Heart right ventricle (tissue), 16 donors: ENCODE data around the gene IL1RAPL1. TPM values are rescaled to one million over a fixed set of nuclear protein-coding genes. Genes with fewer than 3 reads are reported as not detected.

ENCODE experiments used
- ATAC-seq, 8 donors: fragments of 200-7000 bp; cut with Tn5 transposase; one replicate each; pipeline ENCODE4 v1.9.1; 2020; ENCODE audit warnings: mild to moderate bottlenecking in 8 of 8, moderate library complexity in 8 of 8, moderate number of reproducible peaks in 1 of 8
- DNase-seq, 2 donors: peaks; one replicate each; pipeline ENCODE4 v3.0.0-alpha.2; 2020
- H3K27ac ChIP-seq, 10 donors: fragments of 200-600 bp; sonication (generic) in 2 of 10; one replicate each; pipeline versions ENCODE4 v1.5.0 to v1.8.0; 2020 to 2022; ENCODE audit warnings: mild to moderate bottlenecking in 3 of 10
- H3K27me3 ChIP-seq, 7 donors: fragments of 200-600 bp; one replicate each; pipeline ENCODE4 v1.8.0; 2021 to 2022; ENCODE audit warnings: mild to moderate bottlenecking in 2 of 7
- H3K36me3 ChIP-seq, 9 donors: fragments of 200-600 bp; sonication (generic) in 1 of 9; one replicate each; pipeline versions ENCODE4 v1.5.0 to v1.8.0; 2020 to 2022; ENCODE audit warnings: mild to moderate bottlenecking in 2 of 9
- H3K4me1 ChIP-seq, 9 donors: fragments of 200-600 bp; sonication (generic) in 1 of 9; one replicate each; pipeline versions ENCODE4 v1.5.0 to v1.8.0; 2020 to 2022; ENCODE audit warnings: mild to moderate bottlenecking in 4 of 9
- H3K4me3 ChIP-seq, 10 donors: fragments of 200-600 bp; sonication (generic) in 2 of 10; one replicate each; pipeline versions ENCODE4 v1.5.0 to v1.8.0; 2020 to 2022; ENCODE audit warnings: mild to moderate bottlenecking in 7 of 10, moderate library complexity in 2 of 10
- H3K9me3 ChIP-seq, 11 donors: fragments of 200-600 bp in 10 of 11; sonication (generic) in 2 of 11; one replicate each; pipeline versions ENCODE4 v1.5.0 to v1.8.0; 2013 to 2022; ENCODE audit warnings: mild to moderate bottlenecking in 2 of 11, control low read depth in 1 of 11, moderate library complexity in 1 of 11
- CTCF ChIP-seq, 9 donors: fragments of 200-600 bp; sonication (generic) in 2 of 9; IDR thresholded peaks; one replicate each; pipeline versions ENCODE4 v1.5.0 to v1.8.0; 2021 to 2022; ENCODE audit warnings: antibody characterized with exemption in 9 of 9, mild to moderate bottlenecking in 5 of 9, moderate library complexity in 1 of 9
- WGBS, 2 donors: extraction: QIAGEN DNeasy Blood & Tissue Kit; methylation state at CpG; one replicate each; pipeline ENCODE4 v1.1.7; 2013; ENCODE audit warnings: inconsistent platforms in 1 of 2; 5-methylcytosine and 5-hydroxymethylcytosine counted together
- intact Hi-C, 10 donors: fragments of 100-400 bp; cut with DNase I; formaldehyde crosslinking; loops; one replicate each; pipeline versions ENCODE4 v1.11.1 to v1.14.2; 2022
- polyA plus RNA-seq, 2 donors: library from polyadenylated mRNA; stranded (reverse); fragments of 200-250 nt; gene quantifications; one replicate each; pipeline ENCODE4 v1.2.3, GENCODE V29; 2013
- total RNA-seq, 10 donors: library from RNA; stranded (reverse); fragmentation: NEBNext Ultra II Directional in 3 of 10; extraction: Animal tissue kit (Norgen Biotek cat#: 25700) in 3 of 10; gene quantifications; one replicate each; pipeline versions ENCODE4 v1.2.1 to v1.2.4, GENCODE V29; 2021 to 2023
- donor health status: Arrhythmogenic right ventricular cardiomyopathy.
- donor health status: ischemic (EF 13 %, LVEDD 7.1; RV severe dilation, severe dysfunction).
- donor health status: healthy with polysubstance abuse.
- donor health status: DM: no; HTN: yes; CAD: no.
- donor health status: DM: no; HTN: no; CAD: no.
- donor health status: ischemic (EF 25% LVEDD 6.9; RV normal size, moderate dysfunction).
- donor health status: ischemic (EF 25% LVEDD 5.7; RV mildly dilated, moderate dysfunction).
- donor health status: healthy.
- donor health status: DM: yes; HTN: yes; CAD: no.
- donor health status: Ischemic cardiomyopathy.
- donor health status: ischemic (EF 35%, LVEDD 5.7; RV mildly dilated, moderate dysfunction).
- donor health status: nonischemic (EF 11% LVEDD 7.7; RV severe dilation, severe dysfunction).
- donor health status: DM: yes; HTN: yes; CAD: no.
- donor health status: PGD.
- donor health status: ischemic (EF 29% LVEDD 5.4; RV normal size, mild dysfunction).
- donor health status: nonischemic (EF 23%, LVEDD 6.1; RV moderate dilation, normal function).

The IL1RAPL1 gene
- total and polyA plus RNA-seq, 12 donors, result 0.13 to 6.3 (median 2.8) TPM

GRCh38 chrX:29297171-29297800, 710.0 kb downstream of the IL1RAPL1 start:
- H3K27ac ChIP-seq, result no peak overlapping the region
- H3K9me3 ChIP-seq, result no peaks in the 10 kb centered on the region
- no peaks in the 10 kb centered on the region for H3K27me3 ChIP-seq
- TF ChIP-seq CTCF (IDR thresholded peaks at IDR 0.05), result no peak
- no peak for DNase-seq
- H3K4me3 ChIP-seq, result no peak overlapping the region
- 55 to 63% methylated on average over 4 of the region's 4 CpGs for WGBS, 2 donors
- H3K36me3 ChIP-seq, result no peaks in the 10 kb centered on the region
- no peak for ATAC-seq
- intact Hi-C loops, result no loop called here
- H3K4me1 ChIP-seq, result no peaks in the 10 kb centered on the region

- DNase-seq, result no peak
- Histone ChIP-seq H3K36me3 (no peaks in the 10 kb centered on the region), H3K27me3 (no peaks in the 10 kb centered on the region), H3K9me3 (no peaks in the 10 kb centered on the region), H3K27ac (no peak overlapping the region), H3K4me3 (no peak overlapping the region), H3K4me1 (no peaks in the 10 kb centered on the region)
- ATAC-seq, result no peak
- TF ChIP-seq CTCF (IDR thresholded peaks at IDR 0.05), result no peak
- intact Hi-C loops, result no loop called here
- 92 to 97% methylated on average over 2 of the region's 2 CpGs for WGBS, 2 donors
Observed at GRCh38 chrX:29299684-29300083, 712.4 kb downstream of the IL1RAPL1 start.

GRCh38 chrX:29308726-29309125, 721.5 kb downstream of the IL1RAPL1 start:
- ATAC-seq (no peak), DNase-seq (no peak)
- intact Hi-C loops, result no loop called here
- H3K27ac ChIP-seq, result no peak overlapping the region
- no peaks in the 10 kb centered on the region for H3K27me3 ChIP-seq
- H3K9me3 ChIP-seq, result no peaks in the 10 kb centered on the region
- no peak overlapping the region for H3K4me3 ChIP-seq
- TF ChIP-seq CTCF (IDR thresholded peaks at IDR 0.05), result no peak
- 73 to 84% methylated on average over 4 of the region's 4 CpGs for WGBS, 2 donors
- no peaks in the 10 kb centered on the region for H3K4me1 ChIP-seq
- H3K36me3 ChIP-seq, result no peaks in the 10 kb centered on the region

- H3K27me3 ChIP-seq, result no peaks in the 10 kb centered on the region
- 65 to 75% methylated on average over 3 of the region's 3 CpGs for WGBS, 2 donors
- intact Hi-C loops, result no loop called here
- no peaks in the 10 kb centered on the region for H3K36me3 ChIP-seq
- H3K4me3 ChIP-seq, result no peak overlapping the region
- no peak overlapping the region for H3K27ac ChIP-seq
- ATAC-seq, result no peak
- no peaks in the 10 kb centered on the region for H3K9me3 ChIP-seq
- no peaks in the 10 kb centered on the region for H3K4me1 ChIP-seq
- no peak for TF ChIP-seq CTCF (IDR thresholded peaks at IDR 0.05)
- no peak for DNase-seq
Observed at GRCh38 chrX:29315931-29316330, 728.7 kb downstream of the IL1RAPL1 start.
